CD14-positive monocyte (primary cell): ENCODE data around the gene GNAS-AS1. TPM values are rescaled to one million over a fixed set of nuclear protein-coding genes. Genes with fewer than 3 reads are reported as not detected.

ENCODE experiments used
- DNase-seq, 3 donors: peaks; one replicate each; pipeline ENCODE4 v3.0.0-alpha.2; 2011 to 2022
- H2AFZ ChIP-seq: 2 replicates; pipeline ENCODE4 v1.6.0; 2012; ENCODE audit warnings: mild to moderate bottlenecking, low read depth, low read length, inconsistent platforms; ENCODE audit not compliant: insufficient read depth, poor library complexity, severe bottlenecking
- H3K27ac ChIP-seq, 2 donors: 1 replicate in 1 of 2; 2 replicates in 1 of 2; pipeline ENCODE4 v1.5.1; 2012 to 2013; ENCODE audit warnings: low read length in 2 of 2, control low read depth in 1 of 2, inconsistent platforms in 1 of 2, low read depth in 1 of 2, mild to moderate bottlenecking in 1 of 2
- H3K27me3 ChIP-seq, 2 donors: one replicate each; pipeline versions ENCODE4 v1.6.0 to v1.6.1; 2011 to 2013; ENCODE audit warnings: low read length in 2 of 2; ENCODE audit not compliant: control insufficient read depth in 2 of 2, insufficient read depth in 2 of 2
- H3K36me3 ChIP-seq, 2 donors: replicated peaks in 1 of 2; 1 replicate in 1 of 2; 2 replicates in 1 of 2; pipeline versions ENCODE4 v1.5.1 to v1.6.1; 2012 to 2013; ENCODE audit warnings: low read length in 2 of 2, control low read depth in 1 of 2, inconsistent platforms in 1 of 2, mild to moderate bottlenecking in 1 of 2; ENCODE audit not compliant: insufficient read depth in 2 of 2, control insufficient read depth in 1 of 2
- H3K4me1 ChIP-seq, 2 donors: 1 replicate in 1 of 2; 2 replicates in 1 of 2; pipeline versions ENCODE4 v1.5.1 to v1.6.1; 2012 to 2013; ENCODE audit warnings: low read length in 2 of 2, control low read depth in 1 of 2, inconsistent platforms in 1 of 2, mild to moderate bottlenecking in 1 of 2, moderate library complexity in 1 of 2; ENCODE audit not compliant: insufficient read depth in 2 of 2, control insufficient read depth in 1 of 2
- H3K4me2 ChIP-seq: replicated peaks from 2 replicates; pipeline ENCODE3; 2012; ENCODE audit warnings: low read length, moderate library complexity, mild to moderate bottlenecking; ENCODE audit not compliant: poor library complexity, severe bottlenecking; ENCODE audit errors: extremely low read depth
- H3K4me3 ChIP-seq, 3 experiments: fragments of 200-600 bp in 1 of 3; sonication (generic) in 1 of 3; replicated peaks in 1 of 3; 1 replicate in 2 of 3; 2 replicates in 1 of 3; pipeline ENCODE4 v1.5.1; 2011 to 2013; ENCODE audit warnings: low read length in 3 of 3, mild to moderate bottlenecking in 3 of 3, control low read depth in 2 of 3, low read depth in 2 of 3, inconsistent platforms in 1 of 3, moderate library complexity in 1 of 3
- H3K79me2 ChIP-seq: 2 replicates; pipeline ENCODE4 v1.6.0; 2012; ENCODE audit warnings: mild to moderate bottlenecking, control low read depth, inconsistent platforms, low read length, moderate library complexity; ENCODE audit not compliant: insufficient read depth
- H3K9ac ChIP-seq: 2 replicates; pipeline ENCODE4 v1.6.0; 2017; ENCODE audit warnings: low read length, mild to moderate bottlenecking; ENCODE audit not compliant: insufficient read depth, poor library complexity, severe bottlenecking
- H3K9me3 ChIP-seq, 2 donors: replicated peaks in 1 of 2; 1 replicate in 1 of 2; 2 replicates in 1 of 2; pipeline versions ENCODE4 v1.5.1 to v1.6.1; 2012 to 2013; ENCODE audit warnings: low read length in 2 of 2, control low read depth in 1 of 2; ENCODE audit not compliant: control insufficient read depth in 1 of 2, insufficient read depth in 1 of 2
- H4K20me1 ChIP-seq: 2 replicates; pipeline ENCODE4 v1.6.0; 2012; ENCODE audit warnings: mild to moderate bottlenecking, low read length, control low read depth, moderate library complexity; ENCODE audit not compliant: insufficient read depth
- H3K27ac Mint-ChIP-seq, 7 donors: one replicate each; pipeline ENCODE4 v1.8.0; 2020; ENCODE audit warnings: mild to moderate bottlenecking in 7 of 7, mixed read lengths in 7 of 7, moderate library complexity in 6 of 7, inconsistent platforms in 2 of 7
- H3K27me3 Mint-ChIP-seq, 3 donors: one replicate each; pipeline ENCODE4 v1.8.0; 2021 to 2022; ENCODE audit warnings: low read depth in 3 of 3, mild to moderate bottlenecking in 3 of 3, mixed read lengths in 3 of 3, moderate library complexity in 3 of 3, inconsistent platforms in 1 of 3
- H3K36me3 Mint-ChIP-seq, 2 donors: one replicate each; pipeline ENCODE4 v1.8.0; 2020; ENCODE audit warnings: mixed read lengths in 2 of 2, inconsistent platforms in 1 of 2, mild to moderate bottlenecking in 1 of 2
- H3K4me1 Mint-ChIP-seq: one replicate; pipeline ENCODE4 v1.8.0; 2020; ENCODE audit warnings: mild to moderate bottlenecking, mixed read lengths
- H3K4me3 Mint-ChIP-seq, 2 donors: one replicate each; pipeline ENCODE4 v1.8.0; 2020; ENCODE audit warnings: mild to moderate bottlenecking in 2 of 2, mixed read lengths in 2 of 2, moderate library complexity in 1 of 2
- H3K9me3 Mint-ChIP-seq, 7 donors: one replicate each; pipeline ENCODE4 v1.8.0; 2020 to 2022; ENCODE audit warnings: mixed read lengths in 7 of 7, mild to moderate bottlenecking in 6 of 7, moderate library complexity in 6 of 7, inconsistent platforms in 2 of 7
- WGBS: methylation state at CpG from one replicate; pipeline ENCODE4 v1.1.5; 2013; ENCODE audit warnings: missing lambda C conversion rate; ENCODE audit not compliant: insufficient coverage; 5-methylcytosine and 5-hydroxymethylcytosine counted together
- intact Hi-C, 2 donors: fragments of 100-400 bp; cut with micrococcal nuclease; formaldehyde crosslinking; loops; one replicate each; pipeline versions ENCODE4 v1.15.0 to v1.15.1; 2023
- polyA plus RNA-seq, 3 donors: library from polyadenylated mRNA; depleted of rRNA in 1 of 3; unstranded in 2 of 3; stranded (reverse) in 1 of 3; fragments of 300-500 nt in 2 of 3; fragments of >200 nt in 1 of 3; fragmentation: Illumina TruSeq in 2 of 3; gene quantifications; 1 replicate in 2 of 3; 2 replicates in 1 of 3; pipeline ENCODE4 v1.2.3, GENCODE V29; 2012 to 2021
- TF ChIP-seq, protein P1 (sequence below): fragments of 200-600 bp; IDR thresholded peaks from one replicate; pipeline ENCODE4 v1.8.0; 2022; ENCODE audit warnings: antibody characterized with exemption, mild to moderate bottlenecking

GNAS-AS1 gene
- polyA plus RNA-seq, 3 donors: not detected

DNA sequence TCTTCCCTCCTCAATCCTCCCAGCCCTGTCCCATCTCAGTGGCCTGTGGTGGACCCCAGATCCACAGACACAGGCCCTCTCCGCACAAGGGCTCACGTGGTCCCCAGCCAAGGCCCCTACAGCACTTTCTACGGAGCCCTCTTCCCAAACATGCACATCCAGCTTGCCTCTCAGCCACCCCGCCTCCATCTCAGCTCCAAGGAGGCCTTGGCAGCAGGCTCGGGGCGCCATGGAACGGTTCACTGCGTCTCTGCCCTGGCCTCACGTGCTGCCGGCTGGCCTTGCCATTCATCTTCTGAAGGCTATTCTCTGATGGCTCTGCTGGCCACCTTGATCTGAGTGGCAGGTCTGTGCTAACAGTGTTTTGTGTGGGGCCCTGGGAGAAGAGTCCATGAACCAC lies 33.0 kb downstream of the GNAS-AS1 start:
- TF ChIP-seq, protein P1, sequence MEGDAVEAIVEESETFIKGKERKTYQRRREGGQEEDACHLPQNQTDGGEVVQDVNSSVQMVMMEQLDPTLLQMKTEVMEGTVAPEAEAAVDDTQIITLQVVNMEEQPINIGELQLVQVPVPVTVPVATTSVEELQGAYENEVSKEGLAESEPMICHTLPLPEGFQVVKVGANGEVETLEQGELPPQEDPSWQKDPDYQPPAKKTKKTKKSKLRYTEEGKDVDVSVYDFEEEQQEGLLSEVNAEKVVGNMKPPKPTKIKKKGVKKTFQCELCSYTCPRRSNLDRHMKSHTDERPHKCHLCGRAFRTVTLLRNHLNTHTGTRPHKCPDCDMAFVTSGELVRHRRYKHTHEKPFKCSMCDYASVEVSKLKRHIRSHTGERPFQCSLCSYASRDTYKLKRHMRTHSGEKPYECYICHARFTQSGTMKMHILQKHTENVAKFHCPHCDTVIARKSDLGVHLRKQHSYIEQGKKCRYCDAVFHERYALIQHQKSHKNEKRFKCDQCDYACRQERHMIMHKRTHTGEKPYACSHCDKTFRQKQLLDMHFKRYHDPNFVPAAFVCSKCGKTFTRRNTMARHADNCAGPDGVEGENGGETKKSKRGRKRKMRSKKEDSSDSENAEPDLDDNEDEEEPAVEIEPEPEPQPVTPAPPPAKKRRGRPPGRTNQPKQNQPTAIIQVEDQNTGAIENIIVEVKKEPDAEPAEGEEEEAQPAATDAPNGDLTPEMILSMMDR: no peak
- no peaks in the 10 kb centered on the region for H3K36me3 Mint-ChIP-seq
- WGBS: 96% methylated on average over 10 of the region's 10 CpGs
- no peaks in the 10 kb centered on the region for H3K79me2 ChIP-seq
- no peak overlapping the region for H3K27ac ChIP-seq
- DNase-seq: no peak
- H3K4me1 Mint-ChIP-seq: no peaks in the 10 kb centered on the region
- H3K4me1 ChIP-seq: no peaks in the 10 kb centered on the region
- no peak overlapping the region for H3K27ac Mint-ChIP-seq
- peaks cover 2 to 11% (median 7%) of the 10 kb centered on the region in 7 donors for H3K9me3 Mint-ChIP-seq
- H3K9ac ChIP-seq: no peak overlapping the region
- no peak overlapping the region for H3K4me3 Mint-ChIP-seq
- intact Hi-C loops: no loop called here
- peaks cover 0 to 16% (median 14%) of the 10 kb centered on the region in 3 donors for H3K27me3 Mint-ChIP-seq
- no peaks in the 10 kb centered on the region for H4K20me1 ChIP-seq
- no peaks in the 10 kb centered on the region for H3K27me3 ChIP-seq
- H3K4me3 ChIP-seq: no peak overlapping the region
- no peak overlapping the region for H3K4me2 ChIP-seq
- peaks cover 0 to 4% of the 10 kb centered on the region in 2 donors for H3K9me3 ChIP-seq
- no peak overlapping the region for H2AFZ ChIP-seq
- no peaks in the 10 kb centered on the region for H3K36me3 ChIP-seq

DNA sequence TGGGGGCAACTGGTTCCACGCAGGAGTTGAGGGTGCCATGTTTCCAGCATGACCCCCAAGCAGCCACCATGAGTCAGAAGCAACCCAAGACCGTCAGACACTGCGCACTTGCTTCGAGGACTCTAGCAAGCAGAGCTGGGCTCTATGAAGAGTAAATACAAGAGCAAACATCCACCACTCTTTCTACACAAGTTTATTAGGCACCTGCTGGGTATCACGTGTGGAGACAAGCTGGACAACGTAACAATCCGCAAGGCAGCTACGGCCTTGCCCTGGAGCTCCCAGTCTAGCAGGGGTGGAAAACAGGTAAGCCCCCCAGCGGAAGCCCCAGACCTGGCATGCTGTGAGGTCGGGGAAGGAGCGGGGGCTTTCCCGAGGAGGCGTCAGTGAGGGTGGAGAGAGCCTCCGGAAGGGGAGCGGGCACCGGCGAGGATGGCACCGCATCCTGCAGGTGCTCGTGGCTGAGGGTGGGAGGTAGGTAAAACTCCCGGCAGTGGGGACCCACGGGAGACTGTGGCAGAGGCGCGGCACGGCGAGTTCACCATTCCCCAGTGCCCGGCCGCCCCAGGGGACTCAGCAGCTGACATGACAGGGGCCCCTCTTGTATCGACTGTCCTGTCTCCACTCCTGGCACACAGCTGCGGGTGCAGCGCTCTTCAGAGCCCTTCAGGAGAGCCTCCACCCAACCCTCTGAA lies 33.6 kb downstream of the GNAS-AS1 start:
- H3K27ac ChIP-seq: no peak overlapping the region
- H3K27me3 ChIP-seq: no peaks in the 10 kb centered on the region
- H3K9me3 ChIP-seq: peaks cover 0 to 4% of the 10 kb centered on the region in 2 donors
- Mint-ChIP-seq H3K4me1 (no peaks in the 10 kb centered on the region), H3K27me3 (peaks cover 0 to 14% (median 13%) of the 10 kb centered on the region in 3 donors), H3K9me3 (peaks cover 2 to 11% (median 7%) of the 10 kb centered on the region in 7 donors), H3K36me3 (no peaks in the 10 kb centered on the region), H3K27ac (no peak overlapping the region), H3K4me3 (no peak overlapping the region)
- H3K4me3 ChIP-seq: no peak overlapping the region
- H3K9ac ChIP-seq: no peak overlapping the region
- H3K79me2 ChIP-seq: no peaks in the 10 kb centered on the region
- TF ChIP-seq, protein P1: no peak
- no peak overlapping the region for H3K4me2 ChIP-seq
- 96% methylated on average over 19 of the region's 30 CpGs for WGBS
- no peaks in the 10 kb centered on the region for H4K20me1 ChIP-seq
- DNase-seq: no peak
- intact Hi-C loops: no loop called here
- no peaks in the 10 kb centered on the region for H3K36me3 ChIP-seq
- no peak overlapping the region for H2AFZ ChIP-seq
- H3K4me1 ChIP-seq: no peaks in the 10 kb centered on the region
